IPS-NIHi11 (cell line): ENCODE data around the gene OSBPL5.
"Not testable (repeated sequence)": the region's sequence is repeated elsewhere in the genome, so short reads cannot be mapped to it uniquely, and the experiment has no call there.

Experiments used
- DNase-seq: peaks from one replicate; pipeline ENCODE4 v3.0.0; 2012; ENCODE audit warnings: mixed read lengths, low spot score

OSBPL5 gene

DNA sequence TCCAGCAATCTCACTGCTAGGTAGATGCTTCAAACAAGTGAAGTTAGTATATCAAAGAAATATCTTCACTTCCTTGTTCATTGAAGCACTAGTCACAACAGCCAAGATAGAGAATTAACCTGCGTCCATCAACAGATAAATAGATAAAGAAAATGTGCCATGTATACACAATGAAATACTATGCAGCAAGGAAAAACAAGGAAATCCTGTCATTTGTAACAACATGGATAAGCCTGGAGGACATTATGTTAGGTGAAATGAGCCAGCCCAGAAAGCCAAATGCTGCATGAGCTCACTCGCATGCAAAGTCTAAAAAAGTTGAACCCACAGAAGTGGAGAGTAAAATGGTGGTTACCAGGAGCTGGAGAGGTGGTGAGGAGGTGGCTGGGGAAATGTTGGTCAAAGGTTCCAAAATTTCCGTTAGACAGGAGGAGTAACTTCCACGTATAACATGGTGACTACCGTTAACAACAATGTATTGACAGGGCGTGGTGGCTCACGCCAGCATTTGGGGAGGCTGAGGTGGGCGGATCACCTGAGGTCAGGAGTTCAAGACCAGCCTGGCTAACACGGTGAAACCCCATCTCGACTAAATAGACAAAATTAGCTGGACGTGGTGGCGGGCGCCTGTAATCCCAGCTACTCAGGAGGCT is 84.3 kb downstream of the OSBPL5 start:
- DNase-seq: no peak

DNA sequence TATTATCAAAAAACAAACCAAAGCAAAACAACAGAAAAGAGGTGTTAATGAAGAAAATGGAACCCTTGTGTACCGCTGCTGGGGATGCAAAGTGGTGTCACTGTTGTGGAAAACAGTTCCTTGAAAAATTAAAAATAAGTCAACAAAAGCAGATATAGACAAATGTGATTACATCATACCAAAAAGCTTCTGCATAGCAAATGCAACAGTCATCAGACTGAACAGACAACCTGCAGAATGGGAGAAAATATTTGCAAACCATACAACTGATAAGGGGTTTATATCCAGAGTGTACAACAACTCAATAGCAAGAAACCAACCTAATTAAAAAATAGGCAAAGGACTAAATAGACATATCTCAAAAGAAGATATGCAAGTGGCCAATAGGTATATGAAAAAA is 85.0 kb downstream of the OSBPL5 start:
- DNase-seq: no peak

DNA sequence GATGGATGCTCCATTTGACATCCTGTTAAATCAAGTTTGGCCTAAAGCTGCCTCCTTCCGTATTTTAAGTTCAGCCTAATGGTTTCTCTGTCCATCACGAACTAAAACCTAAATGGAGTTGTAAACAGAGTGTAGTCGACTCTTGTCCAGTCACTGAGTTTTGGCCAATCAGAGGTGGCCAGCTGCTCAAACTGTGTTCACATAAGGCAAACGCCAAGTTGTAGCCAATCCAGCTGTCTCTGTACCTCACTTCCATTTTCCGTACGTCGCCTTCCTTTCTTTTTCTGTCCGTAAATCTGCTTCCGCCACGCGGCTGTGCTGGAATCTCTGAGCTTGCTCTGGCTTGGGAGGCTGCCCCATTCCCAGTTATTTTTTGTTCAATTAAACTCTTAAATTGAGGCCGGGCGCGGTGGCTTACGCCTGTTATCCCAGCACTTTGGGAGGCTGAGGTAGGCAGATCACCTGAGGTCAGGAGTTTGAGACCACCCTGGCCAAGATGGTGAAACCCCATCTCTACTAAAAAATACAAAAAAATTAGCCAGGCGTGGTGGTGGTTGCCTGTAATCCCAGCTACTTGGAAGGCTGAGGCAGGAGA is 87.2 kb downstream of the OSBPL5 start:
- no peak for DNase-seq

DNA sequence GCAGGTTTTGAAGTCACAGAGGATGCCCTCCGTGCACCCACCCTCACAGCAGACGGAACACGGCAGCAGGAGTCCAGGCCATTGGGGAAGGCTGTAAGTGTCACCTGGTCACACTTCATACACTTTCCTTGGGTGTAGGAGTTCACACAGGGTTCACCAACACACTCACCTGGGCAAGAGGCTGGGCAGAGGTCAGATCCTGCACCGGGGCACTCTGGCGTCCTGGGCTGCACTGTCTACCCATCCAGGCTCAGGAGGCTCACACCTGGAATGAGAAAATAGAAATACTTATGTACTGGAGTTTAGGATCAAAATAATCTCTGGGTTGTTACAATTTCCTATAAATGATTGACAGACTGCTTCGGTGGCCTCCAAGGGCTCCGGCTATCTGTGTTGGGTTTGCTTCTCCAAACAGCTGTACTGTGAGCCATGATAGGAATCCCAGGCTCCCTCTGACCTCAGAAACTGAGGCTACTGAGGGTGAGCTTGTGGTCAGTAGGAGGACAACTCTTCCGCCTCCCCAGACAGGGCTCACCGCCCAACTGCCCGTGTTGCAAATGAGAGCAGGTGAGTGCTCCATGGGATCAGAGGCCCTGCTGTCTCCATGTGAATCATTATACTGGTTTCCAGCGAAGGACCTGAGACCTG is 87.8 kb downstream of the OSBPL5 start:
- DNase-seq: no peak

DNA sequence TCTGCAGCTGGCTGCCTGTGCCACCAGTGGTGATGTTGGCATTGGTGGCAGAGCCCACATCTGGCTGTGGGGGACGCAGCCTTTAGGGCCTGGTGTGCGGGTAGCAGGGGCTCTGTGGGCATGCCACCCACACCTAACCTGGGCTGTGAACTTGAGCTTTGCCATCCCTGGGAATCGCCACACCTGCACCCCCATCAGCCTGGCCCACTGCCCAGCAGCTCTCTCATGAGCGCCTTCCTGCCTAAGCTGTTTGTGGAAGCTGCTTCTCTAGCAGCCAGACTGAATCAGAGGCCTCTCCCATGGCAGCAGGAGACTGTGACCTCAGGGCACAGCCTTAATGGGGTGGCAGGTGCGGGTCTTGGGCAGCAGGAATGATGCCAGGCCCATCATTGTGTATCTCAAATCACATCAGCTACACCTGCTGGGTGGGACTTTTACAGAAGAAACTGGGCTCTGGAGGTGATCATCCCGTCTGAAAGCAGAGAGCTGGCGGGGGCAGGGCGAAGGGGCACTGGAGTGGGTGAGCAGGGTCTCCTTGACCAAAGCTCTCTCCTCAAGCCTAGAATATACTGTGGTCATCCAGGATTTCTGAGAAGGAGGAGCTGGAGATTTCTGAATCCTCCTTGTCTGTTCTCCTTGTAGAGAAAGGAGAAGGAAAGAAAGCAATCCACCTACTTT is 90.1 kb downstream of the OSBPL5 start:
- no peak for DNase-seq

DNA sequence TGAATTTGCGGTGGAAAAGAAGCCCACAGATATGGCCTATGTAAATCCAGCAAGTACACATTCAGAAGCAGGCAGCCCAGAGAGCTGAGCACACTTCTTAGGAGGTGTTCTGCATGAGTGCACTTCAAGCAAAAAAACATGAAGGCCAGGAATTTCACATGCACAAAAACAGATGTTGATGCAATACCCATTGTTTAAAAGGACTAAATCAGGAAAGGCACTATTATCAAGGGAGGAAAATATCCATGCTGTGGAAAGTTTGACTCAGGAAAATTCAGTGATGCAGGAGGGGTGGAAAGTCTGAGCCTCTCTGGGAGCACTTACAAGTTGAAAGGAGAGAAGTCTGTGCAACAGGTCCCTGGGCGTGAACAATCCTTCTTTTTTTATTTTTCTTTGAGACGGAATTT is 92.1 kb downstream of the OSBPL5 start:
- no peak for DNase-seq

DNA sequence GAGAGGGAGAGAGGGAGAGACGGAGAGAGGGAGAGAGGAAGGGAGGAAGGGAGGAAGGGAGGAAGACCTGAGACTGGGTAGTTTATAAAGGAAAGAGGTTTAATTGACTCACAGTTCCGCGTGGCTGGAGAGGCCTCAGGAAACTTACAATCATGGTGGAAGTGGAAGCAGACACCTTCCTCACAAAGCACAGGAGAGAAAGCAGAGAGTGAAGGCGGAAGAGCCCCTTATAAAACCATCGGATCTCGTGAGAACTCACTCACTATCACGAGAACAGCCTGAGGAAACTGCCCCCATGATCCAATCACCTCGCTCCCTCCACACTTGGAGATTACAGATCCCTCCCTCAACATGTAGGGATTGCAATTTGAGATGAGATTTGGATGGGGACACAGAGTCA is 95.7 kb downstream of the OSBPL5 start:
- DNase-seq: no peak

DNA sequence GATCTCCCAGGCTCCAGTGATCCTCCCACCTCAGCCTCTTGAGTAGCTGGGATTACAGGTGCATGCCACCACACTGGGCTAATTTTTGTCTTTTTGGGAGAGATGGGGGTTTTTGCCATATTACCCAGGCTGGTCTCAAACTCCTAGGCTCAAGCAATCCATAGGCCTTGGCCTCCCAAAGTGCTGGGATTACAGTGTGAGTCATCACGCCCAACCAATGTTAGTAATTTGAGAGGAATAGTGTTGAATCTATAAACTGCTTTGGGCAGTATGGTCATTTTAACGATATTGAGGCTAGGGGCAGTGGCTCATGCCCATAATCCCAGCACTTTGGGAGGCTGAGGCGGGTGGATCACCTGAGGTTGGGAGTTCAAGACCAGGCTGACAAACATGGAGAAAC is 98.8 kb downstream of the OSBPL5 start:
- not testable (repeated sequence) for DNase-seq

DNA sequence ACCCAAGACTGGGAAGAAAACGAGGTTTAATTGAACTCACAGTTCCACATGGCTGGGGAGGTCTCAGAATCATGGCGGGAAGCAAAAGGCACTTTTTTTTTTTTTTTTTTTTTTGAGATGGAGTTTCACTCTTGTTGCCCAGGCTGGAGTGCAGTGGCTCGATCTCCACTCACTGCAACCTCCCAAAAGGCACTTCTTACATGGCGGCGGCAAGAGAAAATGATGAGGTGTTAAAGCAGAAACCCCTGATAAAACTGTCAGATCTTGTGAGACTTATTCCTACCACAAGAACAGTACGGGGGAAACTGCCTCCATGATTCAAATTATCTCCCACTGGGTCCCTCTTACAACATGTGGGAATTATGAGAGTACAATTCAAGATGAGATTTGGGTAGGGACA is 100.4 kb downstream of the OSBPL5 start:
- not testable (repeated sequence) for DNase-seq

DNA sequence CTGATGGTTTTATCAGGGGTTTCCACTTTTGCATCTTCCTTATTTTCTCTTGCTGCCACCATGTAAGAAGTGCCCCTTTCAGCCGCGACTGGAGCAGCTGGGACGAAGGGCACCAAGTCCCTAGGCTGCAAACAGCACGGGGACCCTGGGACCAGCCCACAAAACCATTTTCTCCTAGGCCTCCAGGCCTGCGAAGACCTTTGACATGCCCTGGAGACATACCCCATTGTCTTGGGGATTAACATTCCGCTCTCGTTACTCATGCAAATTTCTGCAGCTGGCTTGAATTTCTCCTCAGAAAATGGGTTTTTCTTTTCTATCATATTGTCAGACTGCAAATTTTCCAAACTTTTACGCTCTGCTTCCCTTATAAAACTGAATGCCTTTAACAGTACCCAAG is 101.2 kb downstream of the OSBPL5 start:
- not testable (repeated sequence) for DNase-seq

DNA sequence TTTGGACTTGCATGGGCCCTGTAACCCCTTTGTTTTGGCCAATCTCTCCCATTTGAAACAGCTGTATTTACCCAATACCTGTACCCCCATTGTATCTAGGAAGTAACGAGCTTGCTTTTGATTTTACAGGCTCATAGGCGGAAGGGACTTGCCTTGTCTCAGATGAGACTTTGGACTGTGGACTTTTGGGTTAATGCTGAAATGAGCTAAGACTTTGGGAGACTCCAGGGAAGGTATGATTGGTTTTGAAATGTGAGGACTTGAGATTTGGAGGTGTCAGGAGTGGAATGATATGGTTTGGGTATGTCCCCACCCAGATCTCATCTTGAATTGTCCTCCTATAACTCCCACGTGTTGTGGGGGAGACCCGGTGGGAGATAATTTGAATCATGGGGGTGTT is 101.7 kb downstream of the OSBPL5 start:
- DNase-seq: not testable (repeated sequence)

DNA sequence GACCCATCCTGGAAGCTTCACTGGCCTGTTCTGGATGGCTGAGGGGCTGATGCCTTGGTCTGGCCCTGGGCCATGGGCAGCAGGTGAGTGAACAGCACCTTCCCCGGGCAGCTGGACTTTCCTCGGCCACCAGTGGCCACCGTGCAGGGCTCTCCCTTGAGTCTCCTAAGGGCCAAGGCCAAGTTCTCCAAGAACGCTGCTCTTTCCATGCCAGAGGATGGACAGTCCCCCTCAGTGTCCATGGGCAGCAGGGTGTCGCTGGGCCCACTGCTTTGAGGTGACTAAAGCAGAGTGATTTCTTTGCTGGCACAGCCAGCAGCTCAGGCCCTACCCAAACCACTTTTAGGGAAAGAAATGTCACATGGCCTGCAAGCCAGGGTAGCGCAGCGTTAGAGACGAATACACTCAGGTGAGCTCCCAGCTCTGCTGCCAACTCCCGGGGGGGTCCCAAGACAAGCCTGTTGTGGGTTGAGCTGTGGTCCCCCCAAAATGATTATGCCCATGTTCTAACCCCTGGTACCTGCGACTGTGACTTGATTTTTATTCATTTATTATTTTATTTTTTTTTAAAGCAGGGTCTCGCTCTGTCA is 104.6 kb downstream of the OSBPL5 start:
- DNase-seq: no peak

DNA sequence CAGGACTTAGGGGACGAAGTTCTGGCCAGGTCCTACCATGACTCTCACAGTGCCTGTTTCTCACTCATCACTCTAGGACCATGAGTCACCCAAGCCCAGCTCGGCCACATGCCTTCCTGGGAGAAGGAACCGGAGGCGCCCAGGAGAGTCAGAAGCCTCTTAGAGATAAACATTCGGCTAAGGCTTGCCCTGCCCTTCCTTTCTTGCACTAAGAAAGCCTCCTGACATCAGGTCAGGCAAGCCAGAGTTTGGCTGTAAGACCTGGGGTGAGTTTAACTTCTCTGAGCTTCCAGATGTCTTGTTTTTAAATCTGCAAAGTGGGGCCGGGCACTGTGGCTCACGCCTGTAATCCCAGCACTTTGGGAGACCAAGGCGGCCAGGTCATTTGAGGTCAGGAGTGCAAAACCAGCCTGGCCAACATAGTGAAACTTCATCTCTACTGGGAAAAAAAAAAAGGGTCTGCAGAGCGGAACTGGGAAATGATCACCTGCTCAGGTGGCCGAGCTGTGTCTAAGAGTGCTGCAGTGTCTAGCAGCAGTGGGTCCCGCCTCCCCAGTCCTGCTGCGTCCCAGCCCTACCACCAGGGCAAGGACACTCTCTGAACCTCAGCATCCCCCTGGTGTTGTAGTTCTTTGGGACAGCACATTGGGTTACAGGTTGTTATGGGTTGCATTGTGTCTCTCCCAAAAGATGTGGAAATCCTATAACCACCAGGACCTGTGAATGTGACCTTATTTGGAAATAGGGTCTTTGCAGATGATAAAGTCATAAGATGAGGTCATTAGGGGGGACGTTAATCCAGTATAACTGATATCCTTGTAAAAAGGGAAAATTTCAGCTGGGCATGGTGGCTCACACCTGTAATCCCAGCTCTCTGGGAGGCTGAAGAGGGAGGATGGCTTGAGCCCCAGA is 106.1 kb downstream of the OSBPL5 start:
- DNase-seq: no peak

DNA sequence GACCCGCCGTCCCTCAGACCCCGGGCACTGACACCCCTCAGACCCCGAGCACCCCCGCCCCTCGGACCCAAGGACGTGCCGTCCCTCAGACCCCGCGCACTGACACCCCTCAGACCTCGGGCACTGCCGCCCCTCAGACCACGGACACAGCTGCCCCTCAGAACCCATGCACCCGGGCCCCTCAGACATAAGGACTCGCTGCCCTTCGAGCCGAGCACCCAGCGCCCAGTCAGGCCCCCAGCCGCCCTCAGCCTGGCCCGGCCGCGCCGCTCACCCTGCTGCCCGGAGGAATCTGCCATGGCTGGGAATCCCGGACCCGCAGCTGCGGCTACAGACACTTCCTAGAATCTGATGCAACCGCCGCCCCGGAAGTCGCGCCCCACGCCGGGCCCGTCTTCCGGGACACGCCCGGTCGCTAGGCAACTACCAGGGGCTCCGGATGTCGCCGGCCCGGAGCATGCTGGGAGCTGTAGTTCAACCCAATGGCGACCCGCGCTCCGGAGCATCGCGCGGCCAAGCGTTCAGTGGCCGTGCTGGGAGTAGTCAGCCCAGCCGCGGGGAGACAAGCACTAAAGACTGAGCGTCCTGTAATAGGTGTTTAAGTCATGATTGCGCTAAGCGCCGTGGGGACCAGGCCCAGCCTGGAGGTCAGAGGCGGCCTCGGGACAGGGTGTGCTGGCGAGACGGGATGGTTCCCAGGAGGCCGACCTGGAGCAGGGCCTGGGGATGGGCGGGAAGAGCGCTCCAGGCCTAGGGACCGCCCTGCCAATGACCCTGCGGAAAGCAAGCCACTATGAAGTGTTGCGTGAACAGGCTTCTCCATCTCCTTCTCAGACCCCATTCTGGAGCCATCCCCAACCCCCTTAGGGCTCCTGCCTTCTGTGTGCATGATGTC is 107.8 kb downstream of the OSBPL5 start, which contains the start of gene CARS1:
TSS of gene CARS1 (minus strand) at position 355 of the 895 bp plus-strand sequence. CDS start at position 299, 56 bp downstream.
- DNase-seq: peak; percentile 98

DNA sequence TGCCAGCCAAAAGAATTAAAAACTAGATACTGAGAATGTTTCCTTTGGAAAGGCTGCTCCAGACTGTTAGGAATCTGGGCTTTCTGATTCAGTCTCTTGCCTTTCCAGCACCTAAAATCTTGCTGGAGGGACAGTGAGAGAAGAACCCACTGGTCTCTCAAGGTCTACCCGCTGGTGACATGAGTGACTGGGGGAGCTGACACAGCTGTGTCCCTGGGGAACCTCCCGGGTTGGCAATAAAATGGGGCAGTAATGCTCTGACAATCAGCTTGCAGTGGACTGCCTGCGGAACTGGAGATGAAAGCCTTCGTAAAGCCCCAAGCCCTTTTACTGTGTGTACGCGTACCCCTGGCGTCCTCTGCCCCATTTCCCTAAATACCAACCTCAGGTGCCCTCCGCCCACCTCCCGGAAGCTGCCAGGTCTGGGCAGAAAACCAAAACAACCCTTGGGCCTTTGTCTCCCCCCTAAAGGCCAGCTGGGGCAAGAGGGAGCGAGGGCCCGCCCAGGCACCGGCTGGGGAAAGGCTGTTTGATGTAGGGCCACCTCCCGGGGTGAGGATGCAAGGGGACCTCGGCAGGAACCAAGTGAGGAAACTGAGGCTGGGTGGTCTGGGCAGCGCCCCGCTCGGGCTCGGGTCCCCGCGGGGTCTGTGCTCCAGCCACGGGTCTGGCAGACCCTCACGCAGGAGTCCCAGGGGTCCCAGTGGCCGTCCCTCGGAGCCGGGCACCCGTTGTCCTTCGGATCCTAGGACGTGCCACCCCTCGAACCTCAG is 108.6 kb downstream of the OSBPL5 start:
- peak; percentile 32 for DNase-seq

DNA sequence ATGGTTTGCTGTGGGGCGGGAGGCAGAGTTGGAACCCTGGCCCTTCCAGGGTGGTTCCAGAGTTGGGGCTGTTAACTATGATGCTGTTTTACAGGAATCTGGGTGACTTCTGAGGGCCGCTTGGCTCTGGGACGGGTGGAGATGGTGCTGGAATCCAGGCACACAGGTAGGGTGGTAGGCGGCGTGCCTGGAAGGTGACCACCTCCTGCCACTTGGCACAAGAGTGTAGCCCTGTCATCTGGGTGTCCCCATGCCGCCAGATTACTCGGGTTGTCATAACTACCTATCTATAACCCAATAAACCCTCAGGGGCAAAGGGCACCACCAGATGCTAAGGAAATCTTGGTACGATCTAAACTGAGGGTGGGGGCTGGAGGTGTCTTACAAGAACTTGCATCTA is 109.2 kb downstream of the OSBPL5 start:
- no peak for DNase-seq

DNA sequence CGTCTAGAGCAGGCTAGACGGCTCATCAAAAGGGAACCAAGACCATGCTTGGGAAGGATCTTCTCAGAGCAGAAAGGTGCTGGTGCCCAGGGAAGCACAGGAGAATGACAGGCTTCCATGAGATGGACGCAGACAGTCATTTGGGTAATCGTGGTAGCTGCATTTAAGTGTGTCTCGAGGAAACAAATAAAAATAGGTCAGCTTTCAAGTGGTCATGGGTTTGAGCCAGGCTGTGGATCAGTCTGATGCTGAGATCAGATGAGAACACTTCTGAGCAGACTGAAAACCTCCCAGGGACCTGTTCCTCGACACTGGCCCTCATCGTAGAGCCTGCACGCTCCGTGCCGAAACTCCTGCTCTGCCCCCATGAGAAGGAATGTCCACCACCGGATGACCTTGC is 112.5 kb downstream of the OSBPL5 start:
- no peak for DNase-seq

DNA sequence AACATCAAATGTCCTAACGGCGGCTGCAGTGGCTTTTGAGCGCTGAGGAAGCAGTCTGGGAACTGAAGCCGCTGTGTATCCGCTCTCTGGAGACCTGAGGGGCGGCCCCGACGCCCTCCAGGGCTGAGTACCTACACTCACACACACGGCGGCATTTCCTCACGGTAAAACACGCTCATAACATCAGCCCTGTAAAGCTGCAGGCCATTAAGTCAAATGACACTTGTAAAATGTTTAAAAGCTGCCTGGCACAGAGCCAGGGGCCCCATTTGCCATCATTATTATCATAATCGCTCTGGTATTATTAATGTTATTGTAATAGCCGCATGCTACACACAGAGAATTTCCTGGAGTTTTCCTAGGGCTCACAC is 113.0 kb downstream of the OSBPL5 start:
- no peak for DNase-seq

DNA sequence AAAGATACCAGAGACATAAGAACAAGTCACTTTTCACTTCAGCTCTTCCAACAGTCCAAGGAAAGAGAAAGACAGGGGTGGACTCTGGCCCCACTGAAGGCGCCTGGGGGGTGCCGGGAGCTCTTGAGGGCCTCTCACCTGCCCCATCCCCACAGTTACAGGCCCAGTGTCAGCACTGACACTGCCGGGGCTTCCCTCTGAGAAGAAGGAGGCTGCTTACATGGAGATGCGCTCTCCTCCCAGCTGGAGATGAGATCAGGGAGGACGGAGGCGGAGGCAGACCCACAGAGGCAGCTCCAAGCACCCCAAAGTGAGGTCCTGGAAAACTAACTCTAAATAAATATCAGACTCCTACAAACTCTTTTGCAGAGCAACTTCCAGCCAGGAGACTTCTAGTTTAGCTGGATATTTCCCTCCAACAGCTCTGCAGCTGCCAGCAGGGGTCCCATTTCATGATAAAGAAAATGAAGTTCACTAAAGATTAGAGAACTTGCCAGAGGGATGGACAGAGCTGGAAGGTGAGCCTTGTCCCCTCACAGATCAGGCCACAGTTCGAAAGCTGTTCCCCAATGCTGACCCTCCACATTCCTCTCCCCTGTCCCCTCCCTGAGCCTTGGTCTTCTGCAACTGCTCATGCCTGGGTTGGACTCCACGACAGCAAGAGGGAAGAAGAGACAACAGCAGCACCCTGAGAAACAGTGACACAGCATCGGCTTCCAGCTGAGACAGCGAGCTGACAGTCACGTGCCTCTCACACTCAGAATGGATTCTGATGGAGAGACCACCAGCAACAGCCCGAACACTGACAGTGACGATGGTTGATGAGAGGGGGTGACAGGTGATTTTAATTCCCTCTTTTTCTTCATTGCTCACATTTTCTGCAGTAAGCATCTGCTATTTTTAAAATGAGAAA is 113.7 kb downstream of the OSBPL5 start:
- no peak for DNase-seq
